Sigmoid colon (tissue), 4 donors: ENCODE measurements around the gene NR2C1.

Experiments
- EP300 ChIP-seq, 4 donors: sonication (generic); formaldehyde crosslinking; IDR thresholded peaks; one replicate each; pipeline ENCODE4 v1.6.1; 2017; ENCODE audit warnings: antibody characterized with exemption in 4 of 4
- POLR2A ChIP-seq, 2 donors: fragments of 450-650 bp; IDR thresholded peaks; one replicate each; pipeline ENCODE4 v1.6.1; 2016; ENCODE audit warnings: antibody characterized with exemption in 2 of 2, mild to moderate bottlenecking in 2 of 2, moderate library complexity in 2 of 2
- POLR2AphosphoS5 ChIP-seq, 4 donors: sonication (generic); formaldehyde crosslinking; IDR thresholded peaks; one replicate each; pipeline ENCODE4 v1.6.1; 2017; ENCODE audit warnings: antibody characterized with exemption in 4 of 4
- TF ChIP-seq, protein P1 (sequence below), 4 experiments: fragments of 450-650 bp in 3 of 4; fragments of 200-600 bp in 1 of 4; IDR thresholded peaks; one replicate each; pipeline ENCODE4 v1.5.1; 2016 to 2019; ENCODE audit warnings: antibody characterized with exemption in 4 of 4, mild to moderate bottlenecking in 3 of 4, moderate library complexity in 2 of 4

DNA sequence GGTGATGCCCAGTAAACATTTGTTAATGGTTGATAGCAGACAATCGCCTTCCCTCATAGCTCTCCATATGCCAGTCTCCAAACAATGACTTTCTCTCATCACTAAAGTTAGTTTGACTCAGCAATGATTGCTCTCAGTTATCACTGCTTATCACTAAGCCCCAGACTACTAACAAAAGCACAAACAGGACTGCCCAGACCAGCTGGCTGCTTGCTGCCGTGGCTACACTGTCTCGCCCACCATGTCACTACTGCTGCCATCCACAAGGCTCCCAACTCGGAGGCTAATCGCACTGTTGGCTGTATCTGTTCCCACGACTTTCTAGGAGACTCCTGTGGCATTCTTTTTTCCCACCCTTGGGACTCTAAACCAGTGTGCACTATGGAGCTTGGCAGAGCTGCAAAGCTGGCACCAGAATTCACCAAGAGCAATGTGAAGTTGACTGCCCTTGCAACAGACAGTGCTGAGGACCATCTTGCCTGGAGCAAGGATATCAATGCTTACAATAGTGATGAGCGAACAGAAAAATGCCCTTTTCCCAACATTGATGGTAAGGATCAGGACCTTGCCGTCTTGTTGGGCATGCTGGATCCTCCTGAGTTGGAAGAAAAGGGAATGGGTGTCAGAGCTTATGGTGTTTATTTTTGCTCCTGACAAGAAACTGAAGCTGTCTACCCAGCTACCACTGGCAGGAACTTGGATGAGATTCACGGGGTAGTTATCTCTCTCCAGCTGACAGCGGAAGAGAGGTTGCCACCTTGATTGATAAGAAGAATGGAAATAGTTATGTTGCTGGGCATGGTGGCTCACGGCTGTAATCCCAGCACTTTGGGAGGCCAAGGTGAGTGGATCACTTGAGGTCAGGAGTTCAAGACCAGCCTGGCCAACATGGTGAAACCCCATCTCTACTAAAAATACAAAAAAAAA lies 27.1 kb upstream of the NR2C1 start:
- TF ChIP-seq, protein P1, sequence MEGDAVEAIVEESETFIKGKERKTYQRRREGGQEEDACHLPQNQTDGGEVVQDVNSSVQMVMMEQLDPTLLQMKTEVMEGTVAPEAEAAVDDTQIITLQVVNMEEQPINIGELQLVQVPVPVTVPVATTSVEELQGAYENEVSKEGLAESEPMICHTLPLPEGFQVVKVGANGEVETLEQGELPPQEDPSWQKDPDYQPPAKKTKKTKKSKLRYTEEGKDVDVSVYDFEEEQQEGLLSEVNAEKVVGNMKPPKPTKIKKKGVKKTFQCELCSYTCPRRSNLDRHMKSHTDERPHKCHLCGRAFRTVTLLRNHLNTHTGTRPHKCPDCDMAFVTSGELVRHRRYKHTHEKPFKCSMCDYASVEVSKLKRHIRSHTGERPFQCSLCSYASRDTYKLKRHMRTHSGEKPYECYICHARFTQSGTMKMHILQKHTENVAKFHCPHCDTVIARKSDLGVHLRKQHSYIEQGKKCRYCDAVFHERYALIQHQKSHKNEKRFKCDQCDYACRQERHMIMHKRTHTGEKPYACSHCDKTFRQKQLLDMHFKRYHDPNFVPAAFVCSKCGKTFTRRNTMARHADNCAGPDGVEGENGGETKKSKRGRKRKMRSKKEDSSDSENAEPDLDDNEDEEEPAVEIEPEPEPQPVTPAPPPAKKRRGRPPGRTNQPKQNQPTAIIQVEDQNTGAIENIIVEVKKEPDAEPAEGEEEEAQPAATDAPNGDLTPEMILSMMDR (IDR thresholded peaks at IDR 0.05), result no peak
- TF ChIP-seq POLR2A (IDR thresholded peaks at IDR 0.05) (no peak), POLR2AphosphoS5 (IDR thresholded peaks at IDR 0.05) (no peak), EP300 (IDR thresholded peaks at IDR 0.05) (no peak)
